Amniotic stem cell (primary cell): ENCODE measurements around the gene NRP1.

Source experiments
- DNase-seq: peaks from one replicate; lab custom pipeline; 2025; lab: John Stamatoyannopoulos, UW

NRP1 gene

GRCh38 chr10:33290321-33291052, 44.0 kb downstream of the NRP1 start:
- no peak for DNase-seq

GRCh38 chr10:33289776-33290175, 44.7 kb downstream of the NRP1 start:
- no peak for DNase-seq

- DNase-seq = no peak
Measured at GRCh38 chr10:33288127-33288526, 46.3 kb downstream of the NRP1 start.

GRCh38 chr10:33287112-33287511, 47.4 kb downstream of the NRP1 start:
- DNase-seq = no peak

- DNase-seq = no peak
Measured at GRCh38 chr10:33286157-33286934, 48.1 kb downstream of the NRP1 start.

GRCh38 chr10:33284945-33285344, 49.5 kb downstream of the NRP1 start:
- DNase-seq = no peak

- no peak for DNase-seq
Measured at GRCh38 chr10:33279811-33280602, 54.5 kb downstream of the NRP1 start.

GRCh38 chr10:33279276-33279675, 55.2 kb downstream of the NRP1 start:
- DNase-seq = no peak

- no peak for DNase-seq
Measured at GRCh38 chr10:33278198-33278597, 56.3 kb downstream of the NRP1 start.

GRCh38 chr10:33277135-33277536, 57.3 kb downstream of the NRP1 start:
- no peak for DNase-seq

GRCh38 chr10:33276282-33276923, 58.1 kb downstream of the NRP1 start:
- DNase-seq = no peak

GRCh38 chr10:33274096-33274785, 60.2 kb downstream of the NRP1 start:
- no peak for DNase-seq

GRCh38 chr10:33273295-33274002, 61.0 kb downstream of the NRP1 start:
- peak; percentile 84 for DNase-seq

GRCh38 chr10:33272635-33273034, 61.8 kb downstream of the NRP1 start:
- no peak for DNase-seq

- DNase-seq = no peak
Measured at GRCh38 chr10:33271969-33272583, 62.4 kb downstream of the NRP1 start.

- DNase-seq = no peak
Measured at GRCh38 chr10:33270971-33271370, 63.5 kb downstream of the NRP1 start.

GRCh38 chr10:33267708-33268107, 66.8 kb downstream of the NRP1 start:
- no peak for DNase-seq

GRCh38 chr10:33265621-33266020, 68.8 kb downstream of the NRP1 start:
- DNase-seq = no peak

- no peak for DNase-seq
Measured at GRCh38 chr10:33263453-33263852, 71.0 kb downstream of the NRP1 start.

- no peak for DNase-seq
Measured at GRCh38 chr10:33262871-33263270, 71.6 kb downstream of the NRP1 start.
